Measurements from ENCODE around the gene S100PBP. TPM values are rescaled to one million over a fixed set of nuclear protein-coding genes. Genes with fewer than 3 reads are reported as not detected.

Gene S100PBP
- total RNA-seq, 2 donors from 2014 or later, result 5.7 to 10.8 TPM

DNA sequence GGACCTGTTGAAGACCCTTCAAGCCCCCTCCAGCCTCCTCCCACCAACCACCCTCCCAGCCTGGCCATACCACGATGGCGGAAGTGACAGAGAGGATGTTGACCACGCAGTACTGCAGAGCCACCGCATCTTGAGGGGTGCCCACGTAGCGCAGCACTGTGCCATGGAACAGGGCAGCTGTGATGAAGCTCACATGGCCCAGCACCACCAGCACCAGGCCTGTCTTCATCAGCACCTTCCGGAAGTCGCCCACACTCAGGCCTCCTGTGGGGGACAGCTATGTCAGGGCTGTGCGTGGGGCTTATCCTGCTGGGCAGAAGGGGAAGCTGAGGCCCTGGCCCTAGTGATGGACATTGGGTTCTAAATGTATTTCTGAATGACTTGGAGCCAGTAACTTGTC lies 80.6 kb downstream of the S100PBP start:
- H3K9me3 ChIP-seq, result no peaks in the 10 kb centered on the region
- no peaks in the 10 kb centered on the region for H3K36me3 ChIP-seq
- no peak overlapping the region for H3K27ac ChIP-seq
- peaks cover 0 to 8% of the 10 kb centered on the region in 2 donors for H3K27me3 ChIP-seq
- H3K4me3 ChIP-seq, result no peak overlapping the region
- no peak for DNase-seq (ENCODE audit: low spot score)
- TF ChIP-seq, protein P1, sequence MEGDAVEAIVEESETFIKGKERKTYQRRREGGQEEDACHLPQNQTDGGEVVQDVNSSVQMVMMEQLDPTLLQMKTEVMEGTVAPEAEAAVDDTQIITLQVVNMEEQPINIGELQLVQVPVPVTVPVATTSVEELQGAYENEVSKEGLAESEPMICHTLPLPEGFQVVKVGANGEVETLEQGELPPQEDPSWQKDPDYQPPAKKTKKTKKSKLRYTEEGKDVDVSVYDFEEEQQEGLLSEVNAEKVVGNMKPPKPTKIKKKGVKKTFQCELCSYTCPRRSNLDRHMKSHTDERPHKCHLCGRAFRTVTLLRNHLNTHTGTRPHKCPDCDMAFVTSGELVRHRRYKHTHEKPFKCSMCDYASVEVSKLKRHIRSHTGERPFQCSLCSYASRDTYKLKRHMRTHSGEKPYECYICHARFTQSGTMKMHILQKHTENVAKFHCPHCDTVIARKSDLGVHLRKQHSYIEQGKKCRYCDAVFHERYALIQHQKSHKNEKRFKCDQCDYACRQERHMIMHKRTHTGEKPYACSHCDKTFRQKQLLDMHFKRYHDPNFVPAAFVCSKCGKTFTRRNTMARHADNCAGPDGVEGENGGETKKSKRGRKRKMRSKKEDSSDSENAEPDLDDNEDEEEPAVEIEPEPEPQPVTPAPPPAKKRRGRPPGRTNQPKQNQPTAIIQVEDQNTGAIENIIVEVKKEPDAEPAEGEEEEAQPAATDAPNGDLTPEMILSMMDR (IDR thresholded peaks at IDR 0.05), result no peak
- peaks cover 0 to 18% of the 10 kb centered on the region in 2 donors for H3K4me1 ChIP-seq

DNA sequence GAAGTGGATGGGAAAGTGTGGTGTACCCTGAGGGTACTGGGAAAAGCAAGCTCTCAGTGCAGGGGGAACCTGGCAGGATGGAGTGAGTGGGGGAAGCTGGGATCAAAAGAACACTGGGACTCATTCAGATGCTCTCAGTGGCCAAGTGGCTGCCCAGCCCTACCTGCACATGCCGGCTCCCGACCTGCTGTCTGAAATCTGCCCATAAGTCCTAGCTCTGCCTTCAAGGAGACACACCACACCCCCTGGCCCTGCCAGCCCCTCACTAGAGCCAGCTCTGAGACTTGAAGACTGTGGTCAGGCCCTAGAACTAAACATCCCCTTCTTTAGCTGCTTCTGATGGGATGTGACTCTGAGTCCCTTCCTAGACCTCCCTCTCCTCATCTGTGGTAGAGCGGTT lies 81.5 kb downstream of the S100PBP start:
- H3K27me3 ChIP-seq, result peaks cover 0 to 4% of the 10 kb centered on the region in 2 donors
- H3K4me1 ChIP-seq, result peaks cover 0 to 9% of the 10 kb centered on the region in 2 donors
- H3K27ac ChIP-seq, result no peak overlapping the region
- H3K36me3 ChIP-seq, result no peaks in the 10 kb centered on the region
- DNase-seq (ENCODE audit: low spot score), result no peak
- no peak overlapping the region for H3K4me3 ChIP-seq
- TF ChIP-seq, protein P1 (IDR thresholded peaks at IDR 0.05), result no peak
- H3K9me3 ChIP-seq, result no peaks in the 10 kb centered on the region

DNA sequence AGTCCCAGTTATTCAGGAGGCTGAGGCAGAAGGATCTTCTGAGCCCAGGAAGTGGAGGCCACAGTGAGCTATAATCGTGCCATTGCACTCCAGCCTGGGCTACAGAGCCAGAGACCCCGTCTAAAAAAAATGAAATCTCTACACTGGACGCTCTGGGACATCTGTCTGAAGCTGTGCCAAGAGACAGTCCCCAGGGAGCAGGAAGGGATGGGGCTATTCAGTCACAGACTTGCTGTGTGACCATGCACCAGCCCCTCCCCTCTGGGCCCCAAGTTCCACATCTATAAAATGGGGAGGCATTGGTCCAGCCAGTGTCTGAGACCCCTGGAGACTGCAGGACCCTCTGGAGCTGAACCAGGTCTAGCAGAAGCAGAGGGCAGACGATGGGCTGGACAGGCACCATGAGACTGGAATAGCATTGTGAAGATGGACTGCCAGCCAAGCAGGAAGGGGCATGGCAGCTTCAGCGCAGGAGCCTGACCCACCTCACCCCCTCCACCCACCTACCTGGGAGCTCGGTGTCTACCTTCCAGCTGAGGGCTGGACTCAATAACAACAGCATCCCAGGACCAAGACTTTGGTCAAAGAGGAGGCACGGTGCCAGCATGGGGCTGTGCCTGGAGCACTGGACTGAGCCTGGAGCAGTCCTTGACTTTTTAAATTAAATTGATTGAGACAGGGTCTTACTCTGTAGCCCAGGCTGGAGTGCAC lies 82.3 kb downstream of the S100PBP start:
- no peak overlapping the region for H3K27ac ChIP-seq
- H3K4me3 ChIP-seq, result no peak overlapping the region
- DNase-seq (ENCODE audit: low spot score), result no peak
- H3K27me3 ChIP-seq, result peaks cover 0 to 4% of the 10 kb centered on the region in 2 donors
- no peaks in the 10 kb centered on the region for H3K36me3 ChIP-seq
- TF ChIP-seq, protein P1 (IDR thresholded peaks at IDR 0.05), result no peak
- H3K9me3 ChIP-seq, result no peaks in the 10 kb centered on the region
- peaks cover 0 to 9% of the 10 kb centered on the region in 2 donors for H3K4me1 ChIP-seq

DNA sequence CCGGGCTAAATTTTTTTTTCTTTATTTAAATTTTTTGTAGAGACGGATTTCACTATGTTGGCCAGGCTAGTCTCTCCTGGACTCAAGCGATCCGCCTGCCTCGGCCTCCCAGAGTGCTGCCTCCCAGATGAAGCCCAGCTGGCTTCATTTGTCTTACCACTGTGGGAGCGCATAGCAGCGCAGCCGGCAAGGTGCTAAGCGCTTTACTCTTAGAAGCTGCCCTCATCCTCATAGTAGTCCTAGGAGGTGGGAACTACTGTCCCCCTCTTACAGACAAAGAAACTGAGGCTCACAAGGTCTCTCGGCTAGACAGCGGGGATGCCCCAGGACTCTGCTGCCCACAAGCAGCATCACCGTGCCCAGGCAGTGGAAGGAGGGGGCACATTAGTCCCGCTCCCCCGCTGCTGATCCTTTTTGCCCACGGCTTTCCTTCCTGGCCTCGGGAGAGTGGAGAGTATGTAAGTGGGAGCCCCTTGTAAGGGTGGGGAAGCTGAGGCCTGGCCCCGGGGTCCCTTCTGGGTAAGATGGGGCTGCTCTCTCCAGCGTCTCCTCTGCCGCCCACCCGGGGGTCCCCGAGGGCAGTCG lies 83.0 kb downstream of the S100PBP start:
- H3K9me3 ChIP-seq, result no peaks in the 10 kb centered on the region
- H3K27me3 ChIP-seq, result peaks cover 0 to 4% of the 10 kb centered on the region in 2 donors
- DNase-seq (ENCODE audit: low spot score), result no peak
- peaks cover 0 to 9% of the 10 kb centered on the region in 2 donors for H3K4me1 ChIP-seq
- no peaks in the 10 kb centered on the region for H3K36me3 ChIP-seq
- peak overlapping the region; percentile 46 to 63 for H3K4me3 ChIP-seq
- TF ChIP-seq, protein P1 (IDR thresholded peaks at IDR 0.05), result no peak
- peak overlapping the region in 1 of 2 donors; percentile 42 for H3K27ac ChIP-seq

DNA sequence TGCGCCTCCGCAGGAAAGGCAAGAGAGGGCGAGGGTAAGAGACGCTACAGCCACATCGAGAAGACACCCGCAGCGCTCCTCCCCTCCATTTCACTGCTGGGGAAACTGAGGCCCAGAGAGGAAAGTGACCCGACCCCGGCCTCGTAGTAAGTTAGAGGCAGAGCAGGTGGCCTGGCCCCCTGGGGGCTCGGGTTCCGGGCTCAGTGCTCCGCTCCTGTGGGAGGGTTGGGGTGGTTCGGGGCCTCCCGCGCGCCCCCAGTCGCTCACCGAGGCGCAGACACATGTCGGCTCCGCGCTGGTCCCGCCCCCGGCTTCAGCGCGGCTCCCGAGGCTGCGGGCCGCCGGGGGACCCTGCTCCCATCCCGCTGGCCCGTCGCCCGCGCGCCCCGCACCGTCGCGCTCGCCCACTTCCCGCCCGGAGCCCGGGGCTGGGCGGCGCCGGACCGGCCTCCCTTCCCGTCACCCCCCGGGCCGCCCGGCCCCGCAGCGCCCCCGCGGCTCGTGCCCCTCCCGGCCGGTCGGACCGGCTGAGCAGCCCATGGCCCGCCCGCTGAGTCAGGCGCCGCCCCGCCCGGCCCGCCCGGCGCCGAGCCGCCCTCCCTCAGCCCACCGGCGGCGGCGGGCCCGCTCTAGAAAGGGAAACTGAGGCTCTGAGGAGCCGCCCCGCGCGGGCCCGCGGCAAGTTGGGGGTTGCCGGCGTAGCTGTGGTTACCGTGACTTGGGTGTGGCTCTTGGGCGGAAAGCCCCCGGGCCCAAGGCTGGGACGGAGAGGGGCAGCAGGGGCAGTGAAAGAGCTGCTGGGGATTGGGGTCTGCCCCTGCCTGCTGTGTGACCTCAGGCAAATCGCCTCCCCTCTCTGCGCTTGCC lies 83.7 kb downstream of the S100PBP start, which contains the start of gene TMEM54:
TSS of gene TMEM54 (minus strand) at position 434 of the 867 bp plus-strand sequence. CDS start at position 283, 151 bp downstream.
- DNase-seq (ENCODE audit: low spot score), result no peak
- no peaks in the 10 kb centered on the region for H3K9me3 ChIP-seq
- H3K4me1 ChIP-seq, result peaks cover 0 to 9% of the 10 kb centered on the region in 2 donors
- peak within 1 kb of the TSS in 1 of 2 donors; percentile 42 for H3K27ac ChIP-seq
- H3K4me3 ChIP-seq, result peak within 1 kb of the TSS; percentile 47 to 63
- no peaks in the 10 kb centered on the region for H3K36me3 ChIP-seq
- peaks cover 0 to 4% of the 10 kb centered on the region in 2 donors for H3K27me3 ChIP-seq
- TF ChIP-seq, protein P1 (IDR thresholded peaks at IDR 0.05), result no peak
